K562 (cell line): ENCODE results near the gene DHRS12. TPM values are rescaled to one million over a fixed set of nuclear protein-coding genes. Genes with fewer than 3 reads are reported as not detected.

Experiments used
- FOXP1 ChIP-seq: sonication (generic); formaldehyde crosslinking; IDR thresholded peaks from 2 replicates; pipeline ENCODE4 v1.8.0; 2022; ENCODE audit warnings: mild to moderate bottlenecking, missing genetic modification reagents
- NRF1 ChIP-seq, 2 experiments: fragments of 450-650 bp; IDR thresholded peaks in 1 of 2; conservative IDR thresholded peaks in 1 of 2; 2 replicates each; pipeline ENCODE4 v1.6.1; 2014; ENCODE audit warnings: mild to moderate bottlenecking in 2 of 2
- ZNF197 ChIP-seq: fragments of 200-800 bp; sonication (Bioruptor generic); IDR thresholded peaks from 2 replicates; pipeline ENCODE4 v1.6.1; 2016; ENCODE audit warnings: low read depth, missing genetic modification characterization, missing compliant biosample characterization
- ZNF239 ChIP-seq: fragments of 250-450 bp; sonication (Bioruptor Pico); IDR thresholded peaks from 2 replicates; pipeline ENCODE4 v1.4.0; 2020; ENCODE audit warnings: mild to moderate bottlenecking
- ZSCAN32 ChIP-seq: fragments of 450-650 bp; formaldehyde crosslinking; IDR thresholded peaks from 2 replicates; pipeline ENCODE4 v1.4.0; 2020; ENCODE audit warnings: mild to moderate bottlenecking, moderate library complexity
- polyA plus RNA-seq, 8 experiments: library from polyadenylated mRNA; depleted of rRNA in 4 of 8; stranded (reverse) in 5 of 8; unstranded in 3 of 8; fragments of >200 nt; fragmentation: Nextera tagmentation in 2 of 8; fragmentation: Illumina TruSeq in 1 of 8; extraction: Ambion mirVana in 2 of 8; extraction: Trizol in 1 of 8; gene quantifications; 2 replicates each; pipeline versions ENCODE4 v1.2.1 to v1.2.3, GENCODE V29; 2011 to 2014; ENCODE audit warnings: inconsistent platforms in 1 of 8, missing spikeins in 1 of 8
- total RNA-seq, 7 experiments: library from RNA; depleted of rRNA in 6 of 7; stranded (reverse); fragments of >200 nt in 6 of 7; fragmentation: Illumina TruSeq in 2 of 7; extraction: Trizol in 2 of 7; gene quantifications; 2 replicates each; pipeline versions ENCODE4 v1.2.1 to v1.2.3, GENCODE V29; 2011 to 2021; ENCODE audit warnings: low replicate concordance in 1 of 7
- TF ChIP-seq, protein P1 (sequence below): sonication (generic); formaldehyde crosslinking; IDR thresholded peaks from 2 replicates; pipeline ENCODE4 v1.8.1; 2023; ENCODE audit warnings: missing genetic modification reagents, mild to moderate bottlenecking, borderline replicate concordance
- TF ChIP-seq, protein P2 (sequence below): sonication (generic); formaldehyde crosslinking; IDR thresholded peaks from 2 replicates; pipeline ENCODE4 v1.8.0; 2022; ENCODE audit warnings: mild to moderate bottlenecking, low read depth, missing genetic modification reagents

Gene DHRS12
- total and polyA plus RNA-seq, 9 of the 15 experiments (the other 6 are each of a cell fraction or from before 2014, with no cell fraction given): 0.62 to 2.7 (median 0.98) TPM

DNA sequence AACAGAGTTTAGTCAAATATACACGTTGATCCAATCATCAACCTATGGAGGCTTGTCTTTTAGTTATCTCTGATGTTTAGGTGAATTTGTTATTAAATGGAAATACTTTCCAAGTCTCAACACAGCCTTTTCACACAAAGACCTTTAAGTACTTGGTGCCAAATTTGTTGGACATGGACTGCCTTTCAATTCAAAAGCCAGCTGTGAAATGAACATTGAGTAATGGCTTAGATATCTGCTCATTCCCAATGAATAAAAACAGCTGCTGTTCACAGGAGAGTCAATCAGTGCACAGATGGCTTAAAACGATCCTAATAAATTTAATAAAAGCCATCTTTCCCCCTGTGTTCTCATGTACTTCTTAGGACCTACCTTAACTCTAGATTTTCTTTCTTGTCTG is 19.9 kb upstream of the DHRS12 start (continued):
- TF ChIP-seq ZNF197 (CRISPR knock-in tag): no peak
- no peak for TF ChIP-seq FOXP1 (CRISPR knock-in tag)
- TF ChIP-seq, protein P1, sequence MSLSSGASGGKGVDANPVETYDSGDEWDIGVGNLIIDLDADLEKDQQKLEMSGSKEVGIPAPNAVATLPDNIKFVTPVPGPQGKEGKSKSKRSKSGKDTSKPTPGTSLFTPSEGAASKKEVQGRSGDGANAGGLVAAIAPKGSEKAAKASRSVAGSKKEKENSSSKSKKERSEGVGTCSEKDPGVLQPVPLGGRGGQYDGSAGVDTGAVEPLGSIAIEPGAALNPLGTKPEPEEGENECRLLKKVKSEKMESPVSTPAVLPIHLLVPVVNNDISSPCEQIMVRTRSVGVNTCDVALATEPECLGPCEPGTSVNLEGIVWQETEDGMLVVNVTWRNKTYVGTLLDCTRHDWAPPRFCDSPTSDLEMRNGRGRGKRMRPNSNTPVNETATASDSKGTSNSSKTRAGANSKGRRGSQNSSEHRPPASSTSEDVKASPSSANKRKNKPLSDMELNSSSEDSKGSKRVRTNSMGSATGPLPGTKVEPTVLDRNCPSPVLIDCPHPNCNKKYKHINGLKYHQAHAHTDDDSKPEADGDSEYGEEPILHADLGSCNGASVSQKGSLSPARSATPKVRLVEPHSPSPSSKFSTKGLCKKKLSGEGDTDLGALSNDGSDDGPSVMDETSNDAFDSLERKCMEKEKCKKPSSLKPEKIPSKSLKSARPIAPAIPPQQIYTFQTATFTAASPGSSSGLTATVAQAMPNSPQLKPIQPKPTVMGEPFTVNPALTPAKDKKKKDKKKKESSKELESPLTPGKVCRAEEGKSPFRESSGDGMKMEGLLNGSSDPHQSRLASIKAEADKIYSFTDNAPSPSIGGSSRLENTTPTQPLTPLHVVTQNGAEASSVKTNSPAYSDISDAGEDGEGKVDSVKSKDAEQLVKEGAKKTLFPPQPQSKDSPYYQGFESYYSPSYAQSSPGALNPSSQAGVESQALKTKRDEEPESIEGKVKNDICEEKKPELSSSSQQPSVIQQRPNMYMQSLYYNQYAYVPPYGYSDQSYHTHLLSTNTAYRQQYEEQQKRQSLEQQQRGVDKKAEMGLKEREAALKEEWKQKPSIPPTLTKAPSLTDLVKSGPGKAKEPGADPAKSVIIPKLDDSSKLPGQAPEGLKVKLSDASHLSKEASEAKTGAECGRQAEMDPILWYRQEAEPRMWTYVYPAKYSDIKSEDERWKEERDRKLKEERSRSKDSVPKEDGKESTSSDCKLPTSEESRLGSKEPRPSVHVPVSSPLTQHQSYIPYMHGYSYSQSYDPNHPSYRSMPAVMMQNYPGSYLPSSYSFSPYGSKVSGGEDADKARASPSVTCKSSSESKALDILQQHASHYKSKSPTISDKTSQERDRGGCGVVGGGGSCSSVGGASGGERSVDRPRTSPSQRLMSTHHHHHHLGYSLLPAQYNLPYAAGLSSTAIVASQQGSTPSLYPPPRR (CRISPR knock-in tag): no peak
- no peak for TF ChIP-seq ZNF239 (CRISPR knock-in tag)
- no peak for TF ChIP-seq NRF1 (conservative IDR thresholded peaks at IDR 0.05 in 1 of 2, IDR thresholded peaks at IDR 0.05 in 1 of 2)
- TF ChIP-seq, protein P2, sequence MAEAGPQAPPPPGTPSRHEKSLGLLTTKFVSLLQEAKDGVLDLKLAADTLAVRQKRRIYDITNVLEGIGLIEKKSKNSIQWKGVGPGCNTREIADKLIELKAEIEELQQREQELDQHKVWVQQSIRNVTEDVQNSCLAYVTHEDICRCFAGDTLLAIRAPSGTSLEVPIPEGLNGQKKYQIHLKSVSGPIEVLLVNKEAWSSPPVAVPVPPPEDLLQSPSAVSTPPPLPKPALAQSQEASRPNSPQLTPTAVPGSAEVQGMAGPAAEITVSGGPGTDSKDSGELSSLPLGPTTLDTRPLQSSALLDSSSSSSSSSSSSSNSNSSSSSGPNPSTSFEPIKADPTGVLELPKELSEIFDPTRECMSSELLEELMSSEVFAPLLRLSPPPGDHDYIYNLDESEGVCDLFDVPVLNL (CRISPR knock-in tag): no peak
- no peak for TF ChIP-seq ZSCAN32 (CRISPR knock-in tag)
